PC-9 (cell line): ENCODE results near the gene AQP12A. TPM values are rescaled to one million over a fixed set of nuclear protein-coding genes. Genes with fewer than 3 reads are reported as not detected.
A peak's percentile ranks its signal among the peaks of the same experiment; 100 is the strongest.

Experiments
- BruUV-seq: library from RNA; stranded (reverse); fragments of 400-500 nt; replicated peaks from 2 replicates; lab custom pipeline; 2021; lab: Mats Ljungman, UMichigan
- CTCF ChIA-PET: fragments of 300-600 bp; sonication (Branson Sonifier 250); formaldehyde crosslinking; loops from one replicate; lab custom pipeline; 2022; ENCODE audit warnings: antibody characterized with exemption; lab: Charles Lee
- POLR2A ChIA-PET: fragments of 300-600 bp; sonication (Branson Sonifier 250); formaldehyde crosslinking; loops from one replicate; lab custom pipeline; 2022; ENCODE audit warnings: antibody characterized with exemption; ENCODE audit not compliant: unreplicated experiment; lab: Charles Lee
- DNase-seq, 2 experiments: peaks; one replicate each; pipeline versions ENCODE4 v3.0.0 to v3.0.0-alpha.2; 2015 to 2022; ENCODE audit warnings: mixed read lengths in 1 of 2
- H2AFZ ChIP-seq: fragments of 200-600 bp; sonication (generic); 2 replicates; pipeline ENCODE4 v1.8.1; 2017; ENCODE audit warnings: antibody characterized with exemption
- H3F3A ChIP-seq: fragments of 200-600 bp; sonication (generic); 2 replicates; pipeline ENCODE4 v1.8.1; 2017; ENCODE audit warnings: antibody characterized with exemption, mild to moderate bottlenecking, low read depth; ENCODE audit not compliant: insufficient read depth
- H3K27ac ChIP-seq: fragments of 200-600 bp; sonication (generic); 2 replicates; pipeline ENCODE4 v1.6.1; 2016; ENCODE audit warnings: mixed run types
- H3K27me3 ChIP-seq: fragments of 200-600 bp; sonication (generic); 2 replicates; pipeline ENCODE4 v1.6.1; 2016; ENCODE audit warnings: low read depth, mixed run types; ENCODE audit not compliant: insufficient read depth
- H3K36me3 ChIP-seq: fragments of 200-600 bp; sonication (generic); 2 replicates; pipeline ENCODE4 v1.6.1; 2016; ENCODE audit warnings: low read depth, mixed run types
- H3K4me1 ChIP-seq: fragments of 200-600 bp; sonication (generic); replicated peaks from 2 replicates; pipeline ENCODE4 v1.6.1; 2016; ENCODE audit warnings: mixed run types; ENCODE audit not compliant: insufficient read depth
- H3K4me2 ChIP-seq: fragments of 200-600 bp; sonication (generic); 2 replicates; pipeline ENCODE4 v1.6.1; 2017; ENCODE audit warnings: mixed run types
- H3K4me3 ChIP-seq: fragments of 200-600 bp; sonication (generic); 2 replicates; pipeline ENCODE4 v1.6.1; 2016; ENCODE audit warnings: mixed run types
- H3K79me2 ChIP-seq: fragments of 200-600 bp; sonication (generic); 2 replicates; pipeline ENCODE4 v1.6.1; 2017; ENCODE audit warnings: low read depth, mixed run types
- H3K9me2 ChIP-seq: fragments of 200-600 bp; sonication (generic); 2 replicates; pipeline ENCODE4 v1.8.1; 2017; ENCODE audit warnings: mild to moderate bottlenecking; ENCODE audit not compliant: insufficient read depth
- H3K9me3 ChIP-seq: fragments of 200-600 bp; sonication (generic); 2 replicates; pipeline ENCODE4 v1.8.1; 2016; ENCODE audit warnings: low read depth; ENCODE audit not compliant: insufficient read depth
- H4K20me1 ChIP-seq: fragments of 200-600 bp; sonication (generic); 2 replicates; pipeline ENCODE4 v1.8.1; 2017; ENCODE audit not compliant: insufficient read depth
- EZH2 ChIP-seq: fragments of 200-600 bp; sonication (generic); IDR thresholded peaks from 2 replicates; pipeline ENCODE4 v1.8.0; 2017; ENCODE audit warnings: antibody characterized with exemption, low read depth
- intact Hi-C: fragments of 100-400 bp; cut with micrococcal nuclease; formaldehyde crosslinking; loops from one replicate; pipeline ENCODE4 v1.10.0; 2022; ENCODE audit not compliant: unreplicated experiment
- total RNA-seq: library from RNA; stranded (reverse); gene quantifications from 2 replicates; pipeline ENCODE4 v1.2.3, GENCODE V29; 2021
- TF ChIP-seq, protein P1 (sequence below): fragments of 200-600 bp; sonication (generic); conservative IDR thresholded peaks from 2 replicates; pipeline ENCODE4 v1.6.1; 2017; ENCODE audit warnings: mixed run types, antibody characterized with exemption, mild to moderate bottlenecking, moderate library complexity

AQP12A gene
- total RNA-seq, 1 experiment from 2014 or later: not detected

DNA sequence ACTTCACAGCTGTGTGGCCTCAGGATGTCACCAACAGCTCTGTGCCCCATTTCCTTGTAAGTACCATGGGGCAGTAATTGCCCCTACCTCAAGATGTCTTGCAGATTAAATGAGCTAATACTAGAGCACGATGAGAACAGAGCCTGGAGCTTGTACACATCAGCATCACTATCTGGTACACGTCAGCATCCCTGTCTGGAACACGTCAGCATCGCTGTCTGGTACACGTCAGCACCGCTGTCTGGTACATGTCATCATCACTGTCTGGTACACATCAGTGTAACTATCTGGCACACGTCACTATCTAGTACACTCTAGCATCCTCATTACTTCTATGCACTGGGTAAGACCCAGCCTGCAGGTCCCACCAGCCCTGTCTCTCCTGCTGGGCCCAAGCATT, 37.2 kb downstream of the AQP12A start:
- no peaks in the 10 kb centered on the region for H3K4me1 ChIP-seq
- ChIA-PET CTCF (interaction anchor here (0.6 kb wide), 1 partner anchor 292 kb away, joined by 5 read pairs; no protein-coding TSS in a partner anchor), POLR2A (interaction anchor here (0.6 kb wide), 1 partner anchor 71 kb away, joined by 4 read pairs; no protein-coding TSS in a partner anchor)
- no peak overlapping the region for H3K4me3 ChIP-seq
- DNase-seq: no peak
- no peaks in the 10 kb centered on the region for H3K36me3 ChIP-seq
- BruUV-seq: no TSS peak
- H2AFZ ChIP-seq: no peak overlapping the region
- no peaks in the 10 kb centered on the region for H3K9me2 ChIP-seq
- no peaks in the 10 kb centered on the region for H3F3A ChIP-seq
- H3K79me2 ChIP-seq: no peaks in the 10 kb centered on the region
- H3K27me3 ChIP-seq: peaks cover 88% of the 10 kb centered on the region
- intact Hi-C loops: no loop called here
- TF ChIP-seq EZH2: no peak
- TF ChIP-seq, protein P1, sequence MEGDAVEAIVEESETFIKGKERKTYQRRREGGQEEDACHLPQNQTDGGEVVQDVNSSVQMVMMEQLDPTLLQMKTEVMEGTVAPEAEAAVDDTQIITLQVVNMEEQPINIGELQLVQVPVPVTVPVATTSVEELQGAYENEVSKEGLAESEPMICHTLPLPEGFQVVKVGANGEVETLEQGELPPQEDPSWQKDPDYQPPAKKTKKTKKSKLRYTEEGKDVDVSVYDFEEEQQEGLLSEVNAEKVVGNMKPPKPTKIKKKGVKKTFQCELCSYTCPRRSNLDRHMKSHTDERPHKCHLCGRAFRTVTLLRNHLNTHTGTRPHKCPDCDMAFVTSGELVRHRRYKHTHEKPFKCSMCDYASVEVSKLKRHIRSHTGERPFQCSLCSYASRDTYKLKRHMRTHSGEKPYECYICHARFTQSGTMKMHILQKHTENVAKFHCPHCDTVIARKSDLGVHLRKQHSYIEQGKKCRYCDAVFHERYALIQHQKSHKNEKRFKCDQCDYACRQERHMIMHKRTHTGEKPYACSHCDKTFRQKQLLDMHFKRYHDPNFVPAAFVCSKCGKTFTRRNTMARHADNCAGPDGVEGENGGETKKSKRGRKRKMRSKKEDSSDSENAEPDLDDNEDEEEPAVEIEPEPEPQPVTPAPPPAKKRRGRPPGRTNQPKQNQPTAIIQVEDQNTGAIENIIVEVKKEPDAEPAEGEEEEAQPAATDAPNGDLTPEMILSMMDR: no peak
- H3K4me2 ChIP-seq: no peak overlapping the region
- peaks cover 4% of the 10 kb centered on the region; the same call in 1 of the 2 replicates for H4K20me1 ChIP-seq
- no peak overlapping the region for H3K27ac ChIP-seq
- no peaks in the 10 kb centered on the region for H3K9me3 ChIP-seq

DNA sequence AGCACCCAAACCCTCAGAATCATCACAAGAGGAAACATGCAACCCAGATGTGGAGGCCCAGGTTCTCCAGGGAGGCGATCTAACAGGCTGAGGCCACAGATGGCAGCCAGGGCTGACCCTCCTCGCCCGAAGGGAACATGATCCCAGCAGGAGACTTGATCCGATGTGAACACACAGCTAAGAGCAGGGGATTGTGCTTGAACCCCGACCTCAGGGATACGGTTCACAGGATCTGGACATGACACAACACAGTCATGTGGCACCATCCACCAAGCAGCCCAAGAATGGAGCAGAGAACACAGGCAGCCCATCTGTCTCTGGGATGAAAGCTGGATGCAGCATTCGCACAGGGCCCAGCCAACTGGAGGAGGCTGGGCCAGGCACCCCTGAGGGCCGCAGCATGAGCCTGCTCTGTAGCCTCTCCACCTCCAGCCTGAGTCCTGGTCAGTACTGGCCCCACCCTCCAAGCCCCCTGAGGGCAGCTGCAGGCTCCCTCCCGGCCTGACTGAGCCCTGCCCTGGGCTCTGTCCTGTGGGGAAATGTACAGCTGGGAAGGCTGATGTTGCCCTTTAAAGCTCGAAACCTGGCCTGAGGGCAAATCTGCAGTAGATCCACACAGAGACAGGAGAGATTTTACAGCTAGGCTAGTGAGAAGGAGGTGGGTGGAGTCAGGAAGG, 39.0 kb downstream of the AQP12A start:
- Histone ChIP-seq H4K20me1 (no peaks in the 10 kb centered on the region; the same call in 1 of the 2 replicates), H3K4me1 (no peaks in the 10 kb centered on the region), H3K9me3 (no peaks in the 10 kb centered on the region), H2AFZ (no peak overlapping the region), H3K79me2 (no peaks in the 10 kb centered on the region), H3K4me2 (no peak overlapping the region), H3K9me2 (no peaks in the 10 kb centered on the region), H3K27me3 (peaks cover 80% of the 10 kb centered on the region), H3F3A (no peaks in the 10 kb centered on the region), H3K4me3 (no peak overlapping the region), H3K36me3 (no peaks in the 10 kb centered on the region), H3K27ac (no peak overlapping the region)
- intact Hi-C loops: no loop called here
- TF ChIP-seq EZH2: no peak
- TF ChIP-seq, protein P1: no peak
- CTCF ChIA-PET: no interaction called here
- no peak for DNase-seq
- POLR2A ChIA-PET: interaction anchor here (0.6 kb wide), 1 partner anchor 74 kb away, joined by 3 read pairs; no protein-coding TSS in a partner anchor
- no TSS peak for BruUV-seq

DNA sequence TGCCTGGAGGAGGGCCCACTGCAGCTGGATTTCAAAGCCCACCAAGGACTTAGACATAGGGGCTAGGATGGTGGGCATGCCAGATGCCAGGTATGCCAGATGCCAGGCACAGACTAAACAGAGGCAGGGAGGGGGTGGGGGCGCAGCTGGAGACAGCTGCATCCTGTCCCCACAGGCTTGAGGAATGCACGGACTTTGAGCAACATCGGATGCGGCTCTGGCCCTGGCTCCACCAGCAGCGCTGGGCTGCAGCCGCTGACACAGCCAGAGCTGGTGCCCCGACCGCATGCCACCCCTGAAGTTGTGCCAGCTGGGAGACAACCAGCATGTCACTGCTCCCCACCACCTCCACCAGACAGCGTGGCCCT, 39.5 kb downstream of the AQP12A start:
- POLR2A ChIA-PET: interaction anchor here (0.6 kb wide), 1 partner anchor 74 kb away, joined by 3 read pairs; no protein-coding TSS in a partner anchor
- H3K36me3 ChIP-seq: no peaks in the 10 kb centered on the region
- no peaks in the 10 kb centered on the region for H3K79me2 ChIP-seq
- intact Hi-C loops: no loop called here
- H4K20me1 ChIP-seq: no peaks in the 10 kb centered on the region; the same call in 1 of the 2 replicates
- no peak overlapping the region for H2AFZ ChIP-seq
- H3K27me3 ChIP-seq: peaks cover 75% of the 10 kb centered on the region
- H3K27ac ChIP-seq: no peak overlapping the region
- H3K9me2 ChIP-seq: no peaks in the 10 kb centered on the region
- no peak overlapping the region for H3K4me3 ChIP-seq
- no peaks in the 10 kb centered on the region for H3K9me3 ChIP-seq
- TF ChIP-seq, protein P1: no peak
- peak; percentile 61; the same call in 1 of the 2 replicates for TF ChIP-seq EZH2
- no peak for DNase-seq
- H3K4me2 ChIP-seq: no peak overlapping the region
- CTCF ChIA-PET: no interaction called here
- H3K4me1 ChIP-seq: no peaks in the 10 kb centered on the region
- H3F3A ChIP-seq: no peaks in the 10 kb centered on the region
- no TSS peak for BruUV-seq
